Activated naive CD4-positive, alpha-beta T cell treated with anti-CD3 and anti-CD28 coated beads for 36 hours (primary cell): ENCODE results near the gene CELSR1. TPM values are rescaled to one million over a fixed set of nuclear protein-coding genes. Genes with fewer than 3 reads are reported as not detected.
"Not testable (repeated sequence)": the region's sequence is repeated elsewhere in the genome, so short reads cannot be mapped to it uniquely, and the experiment has no call there.

Source experiments
- CTCF ChIA-PET: fragments of 350-600 bp; sonication (Branson Sonifier 250); formaldehyde crosslinking; loops from one replicate; lab custom pipeline; 2021; ENCODE audit warnings: antibody characterized with exemption; lab: Charles Lee
- DNase-seq: peaks from one replicate; pipeline ENCODE4 v3.0.0-alpha.2; 2020
- H3K27ac Mint-ChIP-seq: one replicate; pipeline ENCODE4 v1.8.0; 2021; ENCODE audit warnings: mild to moderate bottlenecking, mixed read lengths
- H3K27me3 Mint-ChIP-seq: one replicate; pipeline ENCODE4 v1.8.0; 2021; ENCODE audit warnings: low read depth, mixed read lengths
- H3K36me3 Mint-ChIP-seq: one replicate; pipeline ENCODE4 v1.8.0; 2021; ENCODE audit warnings: low read depth, mixed read lengths
- H3K4me1 Mint-ChIP-seq: one replicate; pipeline ENCODE4 v1.8.0; 2021; ENCODE audit warnings: low read depth, mixed read lengths
- H3K4me3 Mint-ChIP-seq: one replicate; pipeline ENCODE4 v1.8.0; 2021; ENCODE audit warnings: mild to moderate bottlenecking, moderate library complexity, mixed read lengths
- H3K9me3 Mint-ChIP-seq: one replicate; pipeline ENCODE4 v1.8.0; 2021; ENCODE audit warnings: mixed read lengths
- intact Hi-C: fragments of 100-400 bp; cut with micrococcal nuclease; formaldehyde crosslinking; loops from one replicate; pipeline ENCODE4 v1.15.1; 2023
- total RNA-seq, 2 experiments: library from RNA; stranded (reverse); gene quantifications; one replicate each; pipeline ENCODE4 v1.2.3, GENCODE V29; 2021

The CELSR1 gene
- total RNA-seq, 2 experiments from 2014 or later = 0.17 to 0.25 TPM

DNA sequence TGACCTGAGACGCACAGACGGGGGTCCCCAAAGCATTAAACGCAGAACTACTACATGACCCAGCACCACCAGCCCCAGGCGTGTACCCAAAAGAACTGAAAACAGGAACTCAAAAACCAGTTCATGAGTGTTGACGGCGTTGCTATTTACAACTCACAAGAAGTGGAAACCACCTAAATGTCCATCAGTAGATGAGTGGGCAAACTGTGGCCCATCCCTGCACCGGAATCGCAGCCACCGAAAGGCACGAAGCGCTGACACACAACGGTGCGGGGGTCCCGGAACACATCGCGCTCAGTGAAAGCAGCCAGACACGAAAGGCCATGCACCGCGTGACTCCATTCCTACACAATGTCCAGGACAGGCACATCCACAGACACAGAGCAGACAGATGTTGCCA is 122.7 kb downstream of the CELSR1 start:
- intact Hi-C loops = no loop called here
- Mint-ChIP-seq H3K4me3 (no peak overlapping the region), H3K27me3 (no peaks in the 10 kb centered on the region), H3K9me3 (no peaks in the 10 kb centered on the region), H3K27ac (no peak overlapping the region), H3K36me3 (no peaks in the 10 kb centered on the region), H3K4me1 (no peaks in the 10 kb centered on the region)
- CTCF ChIA-PET = no interaction called here
- no peak for DNase-seq

DNA sequence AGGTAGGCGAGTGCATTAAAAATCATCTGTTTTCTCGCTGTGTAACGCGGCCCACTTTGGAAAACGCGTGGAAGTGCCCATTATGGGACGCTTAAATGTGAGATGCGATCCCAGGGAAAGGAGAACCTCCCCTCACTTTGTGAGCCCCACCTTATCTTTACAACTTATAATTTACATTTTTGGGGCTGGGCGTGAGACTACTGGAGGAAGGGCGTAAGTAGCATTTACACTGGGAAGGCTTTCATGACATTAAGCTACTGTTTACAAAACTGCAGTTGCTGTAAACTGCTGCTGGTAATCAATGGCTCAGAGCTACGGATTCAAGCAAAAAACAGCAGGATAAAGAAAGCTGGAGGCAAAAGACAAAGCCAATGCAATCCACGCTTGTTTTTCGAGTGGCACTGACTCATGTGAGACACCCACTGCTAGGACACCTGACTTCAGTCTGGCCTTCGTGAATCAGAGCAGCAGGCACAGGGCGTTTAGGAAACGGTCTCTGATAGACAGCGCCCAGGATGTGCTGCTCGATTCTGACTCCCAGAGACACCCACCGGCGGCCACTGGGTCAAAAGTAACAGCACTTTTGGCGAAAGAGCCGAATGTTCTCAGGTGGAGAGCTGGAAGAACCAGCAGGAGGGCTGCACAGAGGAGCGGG is 123.6 kb downstream of the CELSR1 start:
- Mint-ChIP-seq H3K4me3 (no peak overlapping the region), H3K9me3 (no peaks in the 10 kb centered on the region), H3K27me3 (no peaks in the 10 kb centered on the region), H3K27ac (no peak overlapping the region), H3K4me1 (no peaks in the 10 kb centered on the region), H3K36me3 (no peaks in the 10 kb centered on the region)
- intact Hi-C loops = no loop called here
- CTCF ChIA-PET = interaction anchor here (1.0 kb wide), 1 partner anchor 46 kb away, joined by 3 read pairs; no protein-coding TSS in a partner anchor
- DNase-seq = no peak

DNA sequence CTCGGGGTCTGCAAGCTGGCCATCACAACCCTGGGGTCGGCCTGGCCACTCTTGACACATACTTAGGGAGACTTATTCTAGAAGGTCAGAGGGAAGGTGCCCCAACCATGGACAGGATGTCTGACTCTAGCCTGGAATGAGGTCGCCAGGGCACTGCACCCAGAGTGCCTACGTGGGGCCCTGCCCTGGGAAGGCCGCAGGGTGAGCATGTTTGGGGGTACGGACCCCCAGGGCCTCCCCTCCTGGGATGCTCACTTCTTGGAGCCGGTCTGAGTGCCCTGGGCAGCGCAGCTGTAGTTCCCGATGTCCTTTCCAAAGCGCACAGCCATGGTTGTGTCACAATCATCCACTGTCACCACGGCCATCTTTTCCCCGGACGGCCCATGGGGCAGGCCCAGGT is 126.1 kb downstream of the CELSR1 start:
- DNase-seq = no peak
- Mint-ChIP-seq H3K4me3 (no peak overlapping the region), H3K36me3 (no peaks in the 10 kb centered on the region), H3K27me3 (no peaks in the 10 kb centered on the region), H3K9me3 (no peaks in the 10 kb centered on the region), H3K27ac (no peak overlapping the region), H3K4me1 (no peaks in the 10 kb centered on the region)
- CTCF ChIA-PET = no interaction called here
- intact Hi-C loops = no loop called here

DNA sequence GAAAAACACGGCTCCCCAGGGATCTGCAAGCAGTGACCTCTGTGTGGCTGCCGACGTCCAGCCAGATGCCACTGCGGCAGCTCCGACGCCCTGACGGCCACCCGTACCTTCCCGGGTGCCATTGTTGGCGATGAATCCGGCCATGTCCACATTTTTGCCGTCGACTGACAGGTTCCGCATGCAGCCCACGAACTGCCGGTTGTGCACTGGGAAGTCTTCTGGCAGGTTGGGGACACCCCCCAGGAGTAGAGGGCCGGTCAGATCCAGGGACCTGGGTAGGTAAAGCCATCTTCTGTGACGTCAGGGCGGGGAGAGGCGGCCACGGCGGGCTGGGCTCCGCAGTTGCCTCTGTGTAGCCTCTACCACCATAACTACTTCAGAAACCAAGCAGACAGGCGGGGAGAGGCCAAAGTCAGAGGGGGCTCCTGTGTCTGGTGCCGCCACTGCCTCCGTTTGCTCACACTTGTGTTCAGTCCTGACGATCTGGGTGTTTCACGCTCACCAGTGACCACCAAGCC is 127.1 kb downstream of the CELSR1 start:
- H3K4me3 Mint-ChIP-seq = no peak overlapping the region
- H3K27me3 Mint-ChIP-seq = no peaks in the 10 kb centered on the region
- H3K36me3 Mint-ChIP-seq = no peaks in the 10 kb centered on the region
- H3K4me1 Mint-ChIP-seq = no peaks in the 10 kb centered on the region
- DNase-seq = no peak
- CTCF ChIA-PET = no interaction called here
- H3K27ac Mint-ChIP-seq = no peak overlapping the region
- intact Hi-C loops = no loop called here
- H3K9me3 Mint-ChIP-seq = no peaks in the 10 kb centered on the region

DNA sequence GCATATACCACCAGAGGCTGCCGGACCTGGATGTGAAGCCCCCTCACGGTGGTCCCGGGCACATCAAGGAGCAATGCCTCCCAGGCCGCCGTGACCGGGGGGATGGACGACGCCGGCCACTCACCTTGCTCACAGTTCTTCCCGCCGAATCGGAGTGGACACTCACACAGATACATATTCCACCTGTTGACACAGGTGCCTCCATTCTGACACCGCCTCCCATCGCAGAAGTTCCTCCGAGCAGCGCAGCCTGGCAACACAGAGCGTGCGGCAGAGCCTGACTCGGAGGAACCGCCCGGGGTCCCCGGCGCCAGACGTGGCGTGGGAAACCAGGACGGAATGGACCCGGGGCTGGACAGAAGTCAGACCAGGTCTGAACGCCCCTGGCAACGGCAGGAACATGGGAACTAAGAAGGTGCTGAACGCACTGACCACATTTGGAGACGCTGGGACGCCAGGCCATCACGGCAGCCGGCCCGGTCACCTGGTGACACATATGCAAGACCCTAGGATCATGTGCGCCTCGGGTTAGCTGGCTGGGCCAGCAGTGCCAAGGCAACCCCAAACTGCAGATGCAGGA is 127.7 kb downstream of the CELSR1 start:
- Mint-ChIP-seq H3K9me3 (no peaks in the 10 kb centered on the region), H3K4me3 (no peak overlapping the region)

DNA sequence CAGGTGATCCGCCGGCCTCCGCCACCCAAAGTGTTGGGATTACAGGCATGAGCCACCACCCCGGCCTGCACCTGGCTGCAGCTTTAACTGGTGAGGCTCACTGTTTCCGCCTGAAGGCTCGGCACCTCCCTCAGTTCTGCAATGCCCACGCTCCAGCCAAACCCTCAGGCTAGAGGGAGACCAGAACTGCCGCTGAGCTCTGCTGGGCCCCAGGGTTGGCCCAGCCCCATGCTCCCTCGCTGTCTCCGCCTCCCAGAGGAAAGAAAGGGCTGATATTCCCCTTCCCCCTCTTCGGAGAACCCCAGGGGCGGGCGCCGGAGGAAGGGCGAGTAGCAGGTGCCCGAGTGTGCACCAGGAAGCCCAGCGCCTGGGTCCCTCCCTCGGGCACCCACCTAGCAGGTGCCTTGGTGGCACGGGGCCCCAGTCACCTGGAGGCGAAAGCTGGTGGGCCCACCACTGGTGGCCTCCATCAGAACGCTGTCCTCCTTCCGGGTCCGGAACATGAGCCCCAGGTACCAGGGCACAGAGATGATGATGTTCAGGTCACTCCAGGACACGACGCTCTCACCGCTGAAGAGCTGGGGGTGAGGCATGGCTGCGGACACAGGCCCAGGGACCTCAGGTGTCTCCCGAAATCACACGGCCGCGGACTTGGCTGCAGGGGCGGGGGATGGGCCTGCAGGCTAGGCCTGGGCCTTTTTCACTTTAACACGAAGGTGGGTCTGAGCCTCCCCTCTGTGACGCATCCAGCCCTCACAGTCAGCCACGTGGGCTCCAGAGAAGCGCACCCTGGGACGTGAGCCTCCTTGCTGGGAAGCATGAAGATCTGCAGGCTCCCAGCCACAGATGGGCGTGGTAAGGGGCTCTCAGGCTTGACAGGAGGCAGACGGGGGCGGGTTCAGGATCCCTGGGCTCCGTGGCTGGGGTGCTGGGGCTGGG is 128.6 kb downstream of the CELSR1 start:
- Mint-ChIP-seq H3K4me1 (no peaks in the 10 kb centered on the region), H3K36me3 (no peaks in the 10 kb centered on the region), H3K27ac (no peak overlapping the region), H3K27me3 (no peaks in the 10 kb centered on the region), H3K4me3 (no peak overlapping the region), H3K9me3 (no peaks in the 10 kb centered on the region)
- DNase-seq = no peak
- CTCF ChIA-PET = no interaction called here
- intact Hi-C loops = no loop called here

More for the DNA sequence above, 127.7 kb downstream of the CELSR1 start:
- H3K27me3 Mint-ChIP-seq = no peaks in the 10 kb centered on the region
- H3K27ac Mint-ChIP-seq = no peak overlapping the region
- no peaks in the 10 kb centered on the region for H3K36me3 Mint-ChIP-seq
- CTCF ChIA-PET = no interaction called here
- intact Hi-C loops = no loop called here
- no peaks in the 10 kb centered on the region for H3K4me1 Mint-ChIP-seq
- DNase-seq = no peak

DNA sequence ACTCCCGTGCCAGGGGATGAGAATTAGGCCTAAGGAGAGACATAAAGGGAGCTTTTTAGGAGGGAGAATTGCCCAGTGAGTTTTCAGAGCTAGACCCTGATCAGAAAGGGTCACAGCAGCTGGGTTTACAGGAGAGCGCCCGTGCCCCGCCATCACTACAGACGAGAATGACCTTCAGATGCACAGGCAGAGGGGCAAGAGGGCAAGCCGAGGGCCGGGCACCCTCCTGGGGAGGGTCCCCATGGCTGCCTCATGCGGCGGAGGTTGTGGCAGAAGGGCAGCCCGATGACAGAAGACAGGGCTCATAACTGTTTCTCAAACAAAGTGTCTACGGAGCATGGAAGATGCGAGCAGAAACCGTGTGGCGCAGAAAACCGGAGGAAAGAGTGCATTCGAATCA is 129.7 kb downstream of the CELSR1 start:
- Mint-ChIP-seq H3K27ac (no peak overlapping the region), H3K9me3 (no peaks in the 10 kb centered on the region), H3K4me3 (no peak overlapping the region), H3K27me3 (no peaks in the 10 kb centered on the region), H3K4me1 (peaks cover 2% of the 10 kb centered on the region), H3K36me3 (no peaks in the 10 kb centered on the region)
- DNase-seq = no peak
- CTCF ChIA-PET = interaction anchor here (0.7 kb wide), 2 partner anchors 40 to 286 kb away, joined by 3 read pairs; no protein-coding TSS in a partner anchor
- intact Hi-C loops = no loop called here

DNA sequence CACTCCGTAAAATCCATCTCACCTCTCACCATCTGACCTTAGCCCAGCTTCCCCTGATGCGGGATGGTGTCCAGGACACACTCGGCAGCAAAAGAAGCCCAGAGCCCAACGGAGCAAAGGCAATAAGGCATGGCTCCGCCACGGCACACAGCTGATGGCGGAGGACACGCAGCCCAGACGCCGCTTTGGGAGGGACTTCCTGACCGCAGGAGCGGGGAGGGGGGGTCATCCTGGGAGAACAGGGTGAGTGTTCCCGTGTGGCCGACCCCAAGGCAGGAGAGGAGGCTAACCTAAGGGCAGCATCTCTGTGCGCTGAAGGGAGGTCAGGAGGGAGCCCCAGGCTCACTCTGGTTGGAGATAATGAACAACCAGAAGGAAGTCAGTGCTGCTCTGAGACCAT is 130.6 kb downstream of the CELSR1 start:
- no peak for DNase-seq
- Mint-ChIP-seq H3K36me3 (no peaks in the 10 kb centered on the region), H3K27ac (no peak overlapping the region), H3K4me3 (no peak overlapping the region), H3K9me3 (no peaks in the 10 kb centered on the region), H3K4me1 (peaks cover 2% of the 10 kb centered on the region), H3K27me3 (no peaks in the 10 kb centered on the region)
- CTCF ChIA-PET = interaction anchor here (1.0 to 1.9 kb wide), 2 partner anchors 39 to 157 kb away, joined by 4 to 6 read pairs; no protein-coding TSS in a partner anchor
- intact Hi-C loops = no loop called here

DNA sequence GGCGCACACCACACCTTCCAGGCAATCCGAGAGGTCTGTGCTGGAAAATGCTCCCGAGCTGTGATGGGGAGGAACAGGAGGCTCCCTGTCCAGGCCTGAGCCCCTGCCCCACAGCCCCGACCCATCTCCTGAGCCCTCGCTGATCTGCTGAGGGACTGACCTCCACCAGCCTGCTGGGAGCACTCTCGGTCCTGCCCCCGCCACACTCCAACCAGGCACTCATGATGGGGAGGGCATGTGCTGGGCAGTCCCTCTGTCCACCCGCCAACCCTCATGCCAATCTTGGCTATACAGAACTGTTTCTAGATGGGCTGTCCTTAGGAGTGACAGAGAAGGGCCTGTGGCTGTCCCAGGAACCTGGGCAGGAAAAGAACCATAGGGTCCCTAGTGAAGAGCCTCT is 131.1 kb downstream of the CELSR1 start:
- Mint-ChIP-seq H3K36me3 (no peaks in the 10 kb centered on the region), H3K4me3 (no peak overlapping the region), H3K27ac (no peak overlapping the region), H3K4me1 (peaks cover 2% of the 10 kb centered on the region), H3K9me3 (no peaks in the 10 kb centered on the region), H3K27me3 (no peaks in the 10 kb centered on the region)
- intact Hi-C loops = no loop called here
- CTCF ChIA-PET = interaction anchor here (1.0 to 1.9 kb wide), 2 partner anchors 39 to 157 kb away, joined by 4 to 6 read pairs; no protein-coding TSS in a partner anchor
- no peak for DNase-seq

DNA sequence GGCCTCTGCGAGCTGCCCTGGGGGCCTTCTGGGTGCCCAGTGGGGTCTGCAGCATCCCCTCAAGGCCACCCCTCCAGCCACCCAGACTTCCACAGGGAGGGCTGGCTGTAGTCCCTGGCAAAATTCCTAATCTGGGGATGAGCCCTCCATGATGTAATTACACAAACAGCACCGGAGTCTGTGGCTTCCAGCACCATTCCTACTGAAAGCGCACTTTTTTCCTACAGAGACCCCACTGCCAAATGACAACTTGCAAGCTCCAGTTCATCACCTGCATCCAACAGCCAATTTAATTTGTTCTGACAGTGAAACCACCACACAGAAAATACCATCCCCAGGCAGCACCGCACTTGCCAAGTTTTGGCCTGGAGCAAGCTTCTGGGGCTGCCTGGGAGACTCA is 131.5 kb downstream of the CELSR1 start:
- Mint-ChIP-seq H3K27me3 (no peaks in the 10 kb centered on the region), H3K9me3 (no peaks in the 10 kb centered on the region), H3K4me1 (peaks cover 2% of the 10 kb centered on the region), H3K27ac (no peak overlapping the region), H3K36me3 (no peaks in the 10 kb centered on the region), H3K4me3 (no peak overlapping the region)
- DNase-seq = no peak
- intact Hi-C loops = no loop called here
- CTCF ChIA-PET = interaction anchor here (1.0 to 1.9 kb wide), 2 partner anchors 38 to 157 kb away, joined by 4 to 6 read pairs; no protein-coding TSS in a partner anchor

DNA sequence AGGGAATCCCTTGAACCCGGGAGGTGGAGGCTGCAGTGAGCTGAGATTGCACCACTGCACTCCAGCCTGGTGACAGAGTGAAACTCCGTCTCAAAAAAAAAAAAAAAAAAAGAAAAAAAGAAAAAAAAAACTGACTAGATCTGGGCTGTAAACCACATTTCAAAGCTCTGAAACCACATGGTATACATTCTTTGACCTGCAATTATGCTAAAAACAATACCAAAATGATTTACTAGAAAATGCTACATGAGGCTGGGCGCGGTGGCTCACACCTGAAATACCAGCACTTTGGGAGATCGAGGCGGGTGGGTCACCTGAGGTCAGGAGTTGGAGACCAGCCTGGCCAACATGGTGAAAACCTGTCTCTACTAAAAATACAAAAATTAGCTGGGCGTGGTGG is 133.5 kb downstream of the CELSR1 start:
- H3K36me3 Mint-ChIP-seq, H3K9me3 Mint-ChIP-seq, intact Hi-C loops, H3K27ac Mint-ChIP-seq, H3K4me3 Mint-ChIP-seq, DNase-seq, H3K4me1 Mint-ChIP-seq, H3K27me3 Mint-ChIP-seq, CTCF ChIA-PET: not testable (repeated sequence)

DNA sequence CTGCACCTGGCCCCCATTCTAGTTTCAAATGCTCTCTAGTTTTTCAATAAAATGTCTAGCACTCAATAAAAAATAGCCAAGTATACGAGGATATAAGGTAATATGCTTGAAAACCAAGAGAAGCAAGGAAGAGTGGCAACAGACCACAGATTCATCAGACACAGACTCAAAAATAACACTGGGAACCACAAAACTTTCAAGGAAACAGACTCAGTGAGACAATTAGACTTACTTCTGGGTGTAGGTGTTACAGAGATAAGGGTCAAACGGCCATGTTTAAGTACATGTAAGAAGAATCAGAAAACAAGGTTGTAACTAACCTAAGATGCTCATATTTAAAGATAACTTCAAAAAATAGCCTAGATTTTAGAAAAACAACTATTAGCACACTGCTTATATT is 134.9 kb downstream of the CELSR1 start:
- H3K27me3 Mint-ChIP-seq = no peaks in the 10 kb centered on the region
- H3K4me3 Mint-ChIP-seq = no peak overlapping the region
- H3K27ac Mint-ChIP-seq = no peak overlapping the region
- no peaks in the 10 kb centered on the region for H3K36me3 Mint-ChIP-seq
- intact Hi-C loops = no loop called here
- no peaks in the 10 kb centered on the region for H3K9me3 Mint-ChIP-seq
- DNase-seq = no peak
- CTCF ChIA-PET = no interaction called here
- peaks cover 2% of the 10 kb centered on the region for H3K4me1 Mint-ChIP-seq
